Activated CD4-positive, alpha-beta T cell treated with anti-CD3 and anti-CD28 coated beads, Interleukin-2, amount 50 U/mL, for 24 hours (primary cell): ENCODE measurements around the gene PC.
"Not testable (repeated sequence)": the region's sequence is repeated elsewhere in the genome, so short reads cannot be mapped to it uniquely, and the experiment has no call there.

Experiments
- DNase-seq, 2 donors: peaks; one replicate each; pipeline ENCODE4 v3.0.0-alpha.2; 2020; ENCODE audit warnings: low read depth in 1 of 2, low spot score in 1 of 2

PC gene

DNA sequence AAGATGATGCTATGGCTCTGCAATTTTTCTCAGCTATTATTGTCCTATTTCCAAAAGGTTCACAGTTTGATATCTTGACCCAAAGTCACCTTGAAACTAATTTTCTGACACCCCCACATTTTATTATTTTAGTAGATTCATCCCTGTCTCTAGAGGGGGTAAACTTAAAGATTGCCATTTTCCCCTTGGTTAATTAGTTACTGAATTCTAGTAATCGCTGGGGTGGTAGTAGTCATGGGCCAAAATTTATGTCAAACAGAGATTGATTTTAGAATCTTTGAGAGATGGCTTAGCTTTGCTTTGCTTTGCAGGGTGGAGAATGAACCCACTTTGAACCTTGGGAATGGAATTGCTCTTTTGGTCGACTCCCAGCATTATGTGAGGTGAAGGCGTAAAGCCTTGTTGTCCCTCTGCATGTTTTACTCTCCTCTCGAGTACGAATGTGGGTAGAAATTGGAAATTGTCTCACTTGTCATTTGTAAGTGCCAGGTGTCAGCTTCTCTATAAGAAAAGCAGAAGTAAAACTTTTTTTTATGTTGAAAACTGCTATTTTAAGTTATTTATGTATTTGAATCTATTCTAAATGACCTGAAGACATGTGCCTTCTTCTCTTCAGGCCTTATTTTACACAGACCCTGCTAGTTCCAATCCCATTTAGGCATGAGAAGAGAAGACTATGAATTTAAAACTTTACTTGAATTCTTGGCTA is 157.3 kb downstream of the PC start:
- no peak for DNase-seq

DNA sequence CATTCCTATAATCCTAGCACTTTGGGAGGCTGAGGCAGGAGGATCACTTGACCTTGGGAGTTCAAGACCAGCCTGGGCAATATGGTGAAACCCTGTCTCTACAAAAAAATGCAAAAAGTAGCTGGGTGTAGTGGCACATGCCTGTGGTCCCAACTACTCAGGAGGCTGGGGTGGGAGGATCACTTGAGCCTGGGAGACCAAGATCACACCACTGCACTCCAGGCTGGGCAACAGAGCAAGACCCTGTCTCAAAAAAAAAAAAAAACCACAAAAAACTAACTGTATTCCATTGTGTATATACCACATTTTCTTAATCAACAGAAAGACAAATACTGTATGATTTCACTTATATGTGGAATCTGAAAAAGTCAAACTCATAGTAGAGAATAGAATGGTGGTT is 158.4 kb downstream of the PC start:
- DNase-seq = not testable (repeated sequence)
